Vagina (tissue), 2 donors: ENCODE results near the gene NLGN1.

Experiments
- CTCF ChIP-seq, 3 experiments: fragments of 450-650 bp in 2 of 3; fragments of 200-600 bp in 1 of 3; sonication (generic) in 1 of 3; IDR thresholded peaks; one replicate each; pipeline ENCODE4 v1.5.1; 2017 to 2019; ENCODE audit warnings: antibody characterized with exemption in 3 of 3, mild to moderate bottlenecking in 2 of 3, moderate library complexity in 2 of 3
- POLR2A ChIP-seq, 2 donors: fragments of 450-650 bp; IDR thresholded peaks; one replicate each; pipeline ENCODE4 v1.6.1; 2017; ENCODE audit warnings: antibody characterized with exemption in 2 of 2, mild to moderate bottlenecking in 2 of 2, moderate library complexity in 2 of 2
- POLR2AphosphoS5 ChIP-seq, 2 donors: sonication (generic); formaldehyde crosslinking; IDR thresholded peaks; one replicate each; pipeline ENCODE4 v1.9.0; 2017; ENCODE audit warnings: antibody characterized with exemption in 2 of 2, mild to moderate bottlenecking in 2 of 2, low read depth in 1 of 2; ENCODE audit not compliant: insufficient read depth in 1 of 2

GRCh38 chr3:173819368-173819767, 421.8 kb downstream of the NLGN1 start:
- no peak for TF ChIP-seq CTCF (IDR thresholded peaks at IDR 0.05)
- TF ChIP-seq POLR2AphosphoS5 (IDR thresholded peaks at IDR 0.05; ENCODE audit: insufficient read depth in 1 of 2, low read depth in 1 of 2): no peak
- TF ChIP-seq POLR2A (IDR thresholded peaks at IDR 0.05): no peak
